ENCODE results near the gene LINC00237. TPM values are rescaled to one million over a fixed set of nuclear protein-coding genes. Genes with fewer than 3 reads are reported as not detected.

Gene LINC00237
- total RNA-seq, 4 donors from 2014 or later, result 0.33 TPM; not detected in 3

- intact Hi-C loops (cut with DNase I), result no loop called here
- H3K27ac ChIP-seq, result no peak overlapping the region
- no peaks in the 10 kb centered on the region for H3K9me3 ChIP-seq
- no peaks in the 10 kb centered on the region for H3K4me1 ChIP-seq
- no peak for TF ChIP-seq POLR2A (IDR thresholded peaks at IDR 0.05)
- TF ChIP-seq CTCF (IDR thresholded peaks at IDR 0.05), result no peak
- no peak overlapping the region for H3K4me3 ChIP-seq (replicated peaks in 1 of 3)
- DNase-seq, result no peak
- H3K36me3 ChIP-seq, result no peaks in the 10 kb centered on the region
- WGBS, 2 donors, result 98 to 99% methylated on average over 2 of the region's 2 CpGs
- H3K27me3 ChIP-seq, result no peaks in the 10 kb centered on the region
Measured at GRCh38 chr20:21118782-21119181, 12.6 kb upstream of the LINC00237 start.

DNA sequence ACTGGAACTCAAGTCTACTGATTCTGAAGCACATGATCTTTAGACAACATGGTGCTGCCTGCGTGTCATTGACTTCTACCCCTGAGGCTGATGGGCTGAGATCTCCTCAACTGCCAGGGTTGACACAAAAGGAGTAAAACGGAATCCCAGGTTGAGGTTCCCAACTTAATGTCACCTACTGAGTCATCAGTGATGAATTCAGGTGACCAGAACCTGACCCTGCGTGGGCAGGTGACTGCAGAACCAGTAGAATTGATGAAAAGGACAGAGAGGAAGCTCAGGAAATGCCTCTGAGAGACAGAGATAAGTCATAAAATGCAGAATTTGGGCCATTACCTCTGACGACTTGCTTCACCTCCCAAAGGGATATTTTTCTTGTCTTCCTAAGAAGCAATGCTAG, 12.0 kb upstream of the LINC00237 start:
- H3K27me3 ChIP-seq, result no peaks in the 10 kb centered on the region
- intact Hi-C loops (cut with DNase I), result no loop called here
- H3K27ac ChIP-seq, result no peak overlapping the region
- TF ChIP-seq CTCF (IDR thresholded peaks at IDR 0.05), result no peak
- TF ChIP-seq POLR2A (IDR thresholded peaks at IDR 0.05), result no peak
- H3K36me3 ChIP-seq, result no peaks in the 10 kb centered on the region
- H3K4me3 ChIP-seq (replicated peaks in 1 of 3), result no peak overlapping the region
- H3K4me1 ChIP-seq, result no peaks in the 10 kb centered on the region
- WGBS, 2 donors, result 75 to 76% methylated on average over 4 of the region's 4 CpGs
- H3K9me3 ChIP-seq, result no peaks in the 10 kb centered on the region
- no peak for DNase-seq

DNA sequence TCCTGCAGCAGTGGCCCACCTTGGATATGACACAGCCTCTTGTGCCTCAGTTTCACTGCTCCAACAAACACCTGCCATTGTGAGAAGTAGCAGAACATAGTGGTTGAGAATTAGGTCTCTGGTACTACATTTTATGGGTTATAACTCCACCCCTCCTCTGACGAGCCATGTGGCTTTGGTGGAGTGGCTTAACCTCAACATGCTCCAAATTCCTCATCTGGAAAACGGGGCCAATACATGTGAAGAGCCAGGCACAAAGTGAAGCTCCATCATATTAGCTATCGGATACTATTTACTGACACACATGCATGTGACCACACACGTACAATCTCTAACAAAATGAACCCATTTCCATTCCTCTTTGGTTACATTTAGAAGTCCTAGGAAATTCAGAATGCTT, 11.4 kb upstream of the LINC00237 start:
- intact Hi-C loops (cut with DNase I), result no loop called here
- Histone ChIP-seq H3K27me3 (no peaks in the 10 kb centered on the region), H3K4me3 (replicated peaks in 1 of 3) (no peak overlapping the region), H3K27ac (no peak overlapping the region), H3K4me1 (no peaks in the 10 kb centered on the region), H3K36me3 (no peaks in the 10 kb centered on the region), H3K9me3 (no peaks in the 10 kb centered on the region)
- TF ChIP-seq POLR2A (IDR thresholded peaks at IDR 0.05) (no peak), CTCF (IDR thresholded peaks at IDR 0.05) (no peak)
- 81 to 87% methylated on average over 4 of the region's 4 CpGs for WGBS, 2 donors
- no peak for DNase-seq

- no peaks in the 10 kb centered on the region for H3K4me1 ChIP-seq
- no peak overlapping the region for H3K4me3 ChIP-seq (replicated peaks in 1 of 3)
- intact Hi-C loops (cut with DNase I), result no loop called here
- 92% methylated on average over 15 of the region's 15 CpGs for WGBS, 2 donors
- no peak for DNase-seq
- no peaks in the 10 kb centered on the region for H3K36me3 ChIP-seq
- no peaks in the 10 kb centered on the region for H3K27me3 ChIP-seq
- no peaks in the 10 kb centered on the region for H3K9me3 ChIP-seq
- TF ChIP-seq CTCF (IDR thresholded peaks at IDR 0.05) (no peak), POLR2A (IDR thresholded peaks at IDR 0.05) (no peak)
- H3K27ac ChIP-seq, result no peak overlapping the region
Measured at GRCh38 chr20:21114584-21114983, 8.4 kb upstream of the LINC00237 start.

- DNase-seq, result no peak
- Histone ChIP-seq H3K36me3 (no peaks in the 10 kb centered on the region), H3K27ac (no peak overlapping the region), H3K4me1 (no peaks in the 10 kb centered on the region), H3K27me3 (no peaks in the 10 kb centered on the region), H3K4me3 (replicated peaks in 1 of 3) (no peak overlapping the region), H3K9me3 (no peaks in the 10 kb centered on the region)
- intact Hi-C loops (cut with DNase I), result no loop called here
- no peak for TF ChIP-seq CTCF (IDR thresholded peaks at IDR 0.05)
- TF ChIP-seq POLR2A (IDR thresholded peaks at IDR 0.05), result no peak
- 90 to 92% methylated on average over 4 of the region's 4 CpGs for WGBS, 2 donors
Measured at GRCh38 chr20:21113697-21114096, 7.5 kb upstream of the LINC00237 start.

Data from thyroid gland (tissue), 4 donors.